SK-N-SH treated with all-trans-retinoic acid at 6 μM for 48 hours (cell line): ENCODE measurements around the gene ACE2.

Experiments
- ESRRG ChIP-seq: fragments of 250-450 bp; sonication (Bioruptor Pico); IDR thresholded peaks from 2 replicates; pipeline ENCODE4 v1.6.1; 2021; ENCODE audit warnings: mild to moderate bottlenecking
- TF ChIP-seq, protein P1 (sequence below): fragments of 250-450 bp; sonication (Bioruptor Pico); IDR thresholded peaks from 2 replicates; pipeline ENCODE4 v1.8.0; 2020; ENCODE audit warnings: mild to moderate bottlenecking, moderate library complexity, borderline replicate concordance

DNA sequence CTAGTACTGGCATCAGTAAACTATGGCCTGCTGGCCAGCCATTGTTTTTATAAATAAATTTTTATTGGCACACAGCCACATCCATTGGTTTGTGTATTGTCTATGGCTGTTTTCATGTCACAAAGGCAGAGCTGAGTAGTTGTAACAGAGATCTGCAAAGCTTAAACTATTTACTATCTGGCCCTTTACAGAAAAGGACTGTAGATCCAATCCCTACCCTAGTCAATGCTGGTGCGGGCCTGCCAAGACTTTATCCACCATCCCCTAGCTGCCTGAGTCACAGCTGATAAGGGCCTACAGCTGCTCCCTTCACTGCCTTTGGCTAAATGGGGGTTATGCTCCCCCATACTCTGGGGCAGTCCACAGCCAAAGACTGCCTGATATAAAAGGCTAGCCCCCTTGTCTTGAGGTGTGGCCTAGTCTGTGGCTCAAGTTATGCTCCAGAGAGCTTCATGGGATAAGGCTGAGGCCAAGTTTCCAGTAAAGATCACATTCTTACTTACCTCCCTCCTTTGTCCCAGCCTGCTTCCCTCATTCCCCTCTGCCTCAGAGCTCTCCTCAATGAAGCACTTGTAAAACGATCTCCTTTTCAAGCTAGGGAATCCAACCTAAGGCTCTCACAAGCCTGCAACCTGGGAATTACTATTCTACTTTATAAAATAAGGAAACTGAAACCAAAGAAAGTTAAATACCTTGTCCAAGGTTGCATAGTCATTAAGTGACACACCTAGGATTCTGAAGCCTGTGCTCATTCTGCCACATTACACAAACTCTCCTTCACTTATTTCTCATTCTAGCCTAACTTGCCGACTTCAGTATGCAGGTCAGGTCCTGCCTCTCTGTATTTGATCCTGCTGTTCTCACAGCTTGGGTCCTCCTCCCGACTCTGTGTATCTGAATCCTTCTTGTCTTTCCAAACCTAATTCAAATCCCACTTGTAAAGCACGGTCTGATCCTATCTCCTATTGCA lies 20.7 kb downstream of the ACE2 start:
- no peak for TF ChIP-seq ESRRG (CRISPR knock-in tag)
- TF ChIP-seq, protein P1, sequence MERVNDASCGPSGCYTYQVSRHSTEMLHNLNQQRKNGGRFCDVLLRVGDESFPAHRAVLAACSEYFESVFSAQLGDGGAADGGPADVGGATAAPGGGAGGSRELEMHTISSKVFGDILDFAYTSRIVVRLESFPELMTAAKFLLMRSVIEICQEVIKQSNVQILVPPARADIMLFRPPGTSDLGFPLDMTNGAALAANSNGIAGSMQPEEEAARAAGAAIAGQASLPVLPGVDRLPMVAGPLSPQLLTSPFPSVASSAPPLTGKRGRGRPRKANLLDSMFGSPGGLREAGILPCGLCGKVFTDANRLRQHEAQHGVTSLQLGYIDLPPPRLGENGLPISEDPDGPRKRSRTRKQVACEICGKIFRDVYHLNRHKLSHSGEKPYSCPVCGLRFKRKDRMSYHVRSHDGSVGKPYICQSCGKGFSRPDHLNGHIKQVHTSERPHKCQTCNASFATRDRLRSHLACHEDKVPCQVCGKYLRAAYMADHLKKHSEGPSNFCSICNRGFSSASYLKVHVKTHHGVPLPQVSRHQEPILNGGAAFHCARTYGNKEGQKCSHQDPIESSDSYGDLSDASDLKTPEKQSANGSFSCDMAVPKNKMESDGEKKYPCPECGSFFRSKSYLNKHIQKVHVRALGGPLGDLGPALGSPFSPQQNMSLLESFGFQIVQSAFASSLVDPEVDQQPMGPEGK (CRISPR knock-in tag), result no peak
